ENCODE results near the gene MRPL43.

The MRPL43 gene

DNA sequence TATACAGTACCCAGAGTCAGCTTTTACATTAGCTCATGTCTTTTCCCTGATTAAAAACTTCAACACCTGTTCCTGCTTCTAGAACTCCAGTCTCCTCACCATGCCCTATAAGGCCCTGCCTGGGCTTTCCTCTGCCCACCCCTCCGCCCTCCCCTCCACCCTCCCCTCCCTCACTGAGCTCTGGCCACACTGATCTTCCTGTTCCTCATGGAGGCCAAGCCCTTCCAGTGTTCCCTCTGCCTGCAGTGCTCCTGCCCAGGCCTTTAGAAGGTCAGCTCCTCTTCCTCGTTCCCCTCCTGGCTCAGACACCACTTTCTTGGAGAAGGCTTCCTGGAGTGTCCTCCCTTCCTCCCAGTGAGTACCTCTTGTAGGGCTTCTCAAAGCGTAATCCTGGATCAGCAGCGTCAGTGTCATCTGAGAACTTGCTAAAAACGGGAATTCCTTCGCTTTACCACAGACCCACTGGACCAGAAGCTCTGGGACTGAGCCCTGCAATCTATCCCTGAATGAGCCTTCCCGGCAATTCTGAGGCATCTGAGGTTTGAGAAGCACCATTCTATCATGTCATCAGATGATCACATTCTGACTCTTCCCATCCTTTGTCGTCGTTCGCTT lies 39.9 kb upstream of the MRPL43 start:
- TF ChIP-seq, protein P1, sequence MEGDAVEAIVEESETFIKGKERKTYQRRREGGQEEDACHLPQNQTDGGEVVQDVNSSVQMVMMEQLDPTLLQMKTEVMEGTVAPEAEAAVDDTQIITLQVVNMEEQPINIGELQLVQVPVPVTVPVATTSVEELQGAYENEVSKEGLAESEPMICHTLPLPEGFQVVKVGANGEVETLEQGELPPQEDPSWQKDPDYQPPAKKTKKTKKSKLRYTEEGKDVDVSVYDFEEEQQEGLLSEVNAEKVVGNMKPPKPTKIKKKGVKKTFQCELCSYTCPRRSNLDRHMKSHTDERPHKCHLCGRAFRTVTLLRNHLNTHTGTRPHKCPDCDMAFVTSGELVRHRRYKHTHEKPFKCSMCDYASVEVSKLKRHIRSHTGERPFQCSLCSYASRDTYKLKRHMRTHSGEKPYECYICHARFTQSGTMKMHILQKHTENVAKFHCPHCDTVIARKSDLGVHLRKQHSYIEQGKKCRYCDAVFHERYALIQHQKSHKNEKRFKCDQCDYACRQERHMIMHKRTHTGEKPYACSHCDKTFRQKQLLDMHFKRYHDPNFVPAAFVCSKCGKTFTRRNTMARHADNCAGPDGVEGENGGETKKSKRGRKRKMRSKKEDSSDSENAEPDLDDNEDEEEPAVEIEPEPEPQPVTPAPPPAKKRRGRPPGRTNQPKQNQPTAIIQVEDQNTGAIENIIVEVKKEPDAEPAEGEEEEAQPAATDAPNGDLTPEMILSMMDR (conservative IDR thresholded peaks at IDR 0.05; ENCODE audit: low read length) = no peak
- DNase-seq (ENCODE audit: low read depth) = no peak
- H3K4me3 ChIP-seq (ENCODE audit: low read length) = no peak overlapping the region

DNA sequence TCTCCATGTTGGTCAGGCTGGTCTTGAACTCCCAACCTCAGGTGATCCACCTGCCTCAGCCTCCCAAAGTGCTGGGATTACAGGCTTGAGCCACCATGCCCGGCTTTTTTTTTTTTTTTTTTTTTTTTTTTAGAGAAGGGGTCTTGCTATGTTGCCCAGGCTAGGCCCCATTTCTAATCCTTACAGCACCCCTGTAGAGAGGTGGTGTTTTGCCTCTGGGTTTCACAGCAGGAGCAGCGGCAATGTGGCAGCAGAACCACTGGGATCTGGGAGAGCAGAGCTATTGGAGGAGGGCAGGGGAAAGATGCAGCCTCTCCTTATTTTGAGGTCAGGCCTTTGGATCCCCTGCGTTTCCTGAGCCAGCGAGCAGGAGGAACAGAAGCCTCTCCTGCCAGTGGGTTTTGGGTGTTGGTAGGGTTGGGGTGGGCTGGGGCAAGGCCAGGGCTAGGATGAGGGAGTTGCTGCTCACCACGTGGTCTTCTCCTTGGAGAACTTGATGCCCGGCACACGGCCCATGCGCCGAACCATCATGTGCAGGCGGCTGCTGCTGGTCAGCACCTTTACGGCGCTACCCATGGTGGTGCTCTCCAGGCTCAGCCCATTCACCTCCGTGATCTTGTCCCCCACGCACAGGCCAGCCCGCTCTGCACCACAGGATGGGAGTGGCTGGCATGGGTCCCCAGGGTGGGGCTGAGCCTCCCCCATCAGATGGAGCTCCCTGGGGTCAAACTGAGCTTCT lies 35.8 kb upstream of the MRPL43 start:
- TF ChIP-seq, protein P1 (conservative IDR thresholded peaks at IDR 0.05; ENCODE audit: low read length) = no peak
- H3K4me3 ChIP-seq (ENCODE audit: low read length) = no peak overlapping the region

DNA sequence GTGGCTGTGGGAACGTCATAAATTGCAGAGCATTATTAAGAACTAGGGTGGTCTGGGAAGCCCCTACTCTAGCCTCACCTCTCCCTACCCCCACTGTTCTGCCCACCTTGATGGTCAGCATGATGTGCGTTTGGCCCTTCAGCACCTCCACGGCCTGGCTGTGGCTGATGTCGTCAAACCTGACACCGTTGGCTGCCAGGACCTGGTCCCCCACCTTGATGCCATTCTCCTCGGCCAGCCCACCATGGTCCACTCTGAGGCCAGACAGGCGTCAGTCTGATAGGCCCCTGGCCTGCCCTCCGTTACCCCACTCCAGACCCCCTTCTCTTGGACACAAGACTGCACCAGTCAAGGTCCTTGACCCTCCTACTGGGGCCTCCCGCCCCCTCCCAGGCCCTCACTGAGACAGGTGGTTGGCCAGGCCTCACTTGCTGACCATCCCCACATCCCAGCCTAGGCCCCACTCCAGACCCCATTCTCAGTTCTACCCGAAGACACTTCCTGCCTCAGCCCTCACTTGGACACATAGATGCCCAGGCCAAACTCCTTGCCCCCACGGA lies 34.5 kb upstream of the MRPL43 start:
- no peak overlapping the region for H3K4me3 ChIP-seq (ENCODE audit: low read length)
- no peak for DNase-seq (ENCODE audit: low read depth)
- TF ChIP-seq, protein P1 (conservative IDR thresholded peaks at IDR 0.05; ENCODE audit: low read length) = no peak

More for the DNA sequence above, 35.8 kb upstream of the MRPL43 start:
- DNase-seq (ENCODE audit: low read depth) = no peak

DNA sequence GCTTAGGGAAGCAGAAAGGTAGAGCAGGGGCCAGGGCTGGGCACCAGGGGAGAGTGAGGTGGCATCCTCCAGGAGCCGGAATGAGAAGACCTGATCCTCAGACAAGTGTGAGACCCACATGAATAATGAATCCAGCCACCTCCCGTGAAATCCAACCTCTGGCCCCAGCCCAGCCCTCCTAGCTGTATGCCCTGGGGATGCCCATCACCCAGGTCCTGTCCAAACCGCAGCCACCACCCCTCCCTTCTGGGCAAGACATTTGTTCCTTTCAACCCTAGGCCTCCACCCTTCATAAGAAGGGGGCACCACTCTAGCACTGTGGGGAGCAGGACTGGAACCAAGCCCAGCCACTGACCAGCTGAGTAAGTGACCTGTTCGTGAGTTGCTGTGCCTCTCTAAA lies 33.9 kb upstream of the MRPL43 start:
- TF ChIP-seq, protein P1 (conservative IDR thresholded peaks at IDR 0.05; ENCODE audit: low read length) = no peak
- no peak for DNase-seq (ENCODE audit: low read depth)
- no peak overlapping the region for H3K4me3 ChIP-seq (ENCODE audit: low read length)

DNA sequence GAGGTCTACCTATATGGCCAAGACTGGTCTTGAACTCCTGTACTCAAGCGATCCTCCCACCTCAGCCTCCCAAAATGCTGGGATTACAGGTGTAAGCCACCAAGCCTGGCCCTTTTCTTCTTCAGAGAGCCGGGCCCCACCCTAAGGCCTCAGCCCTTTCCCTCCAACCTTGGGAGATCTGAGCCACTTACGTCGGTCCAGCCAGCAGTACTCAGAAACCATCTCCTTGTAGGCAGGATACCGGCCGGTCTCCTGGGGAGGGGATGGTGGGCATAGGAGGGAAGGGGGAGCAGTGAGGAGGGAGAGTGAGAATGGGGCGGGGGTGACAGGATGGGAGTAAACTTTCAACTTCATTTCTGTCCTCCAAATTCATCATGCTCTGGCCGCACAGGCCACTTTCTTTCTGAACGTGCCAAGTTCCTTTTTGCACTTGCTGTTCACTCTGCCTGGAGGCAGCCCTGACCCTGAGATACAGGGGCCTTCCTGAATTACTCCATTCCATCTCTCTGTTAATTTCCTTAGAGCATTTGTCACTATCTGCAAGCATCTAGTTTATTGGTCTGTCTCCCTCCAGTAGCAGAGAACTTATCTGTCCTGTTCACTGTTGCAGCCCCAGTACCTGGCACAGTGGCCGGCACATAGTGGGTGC lies 33.3 kb upstream of the MRPL43 start:
- DNase-seq (ENCODE audit: low read depth) = no peak
- TF ChIP-seq, protein P1 (conservative IDR thresholded peaks at IDR 0.05; ENCODE audit: low read length) = no peak
- no peak overlapping the region for H3K4me3 ChIP-seq (ENCODE audit: low read length)

DNA sequence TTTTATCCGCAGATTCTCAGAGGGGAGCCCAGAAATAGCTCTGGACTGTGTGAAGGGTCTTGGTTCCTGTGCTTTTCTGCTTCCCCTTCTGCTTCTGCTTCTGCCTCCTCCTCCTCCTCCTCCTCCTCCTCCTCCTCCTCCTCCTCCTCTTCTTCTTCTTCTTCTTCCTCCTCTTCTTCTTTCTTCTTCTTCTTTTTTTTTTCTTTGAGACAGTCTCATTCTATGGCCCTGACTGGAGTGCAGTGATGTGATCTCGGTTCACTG lies 32.1 kb upstream of the MRPL43 start:
- H3K4me3 ChIP-seq (ENCODE audit: low read length) = no peak overlapping the region
- no peak for DNase-seq (ENCODE audit: low read depth)
- TF ChIP-seq, protein P1 (conservative IDR thresholded peaks at IDR 0.05; ENCODE audit: low read length) = no peak

All from AG10803 (cell line).